DOHH2 (cell line): ENCODE results near the gene GTF3C2.

Experiments
- H3F3A ChIP-seq: fragments of 200-600 bp; sonication (generic), shearing (Covaris generic); 2 replicates; pipeline ENCODE4 v1.6.0; 2016; ENCODE audit warnings: antibody characterized with exemption, mild to moderate bottlenecking; ENCODE audit not compliant: control insufficient read depth, insufficient read depth
- H3K27ac ChIP-seq: fragments of 200-600 bp; sonication (generic); 2 replicates; pipeline ENCODE4 v1.5.1; 2014; ENCODE audit warnings: low read depth, mild to moderate bottlenecking, low read length, moderate library complexity
- H3K27me3 ChIP-seq: fragments of 200-600 bp; sonication (generic); 2 replicates; pipeline ENCODE4 v1.6.1; 2014; ENCODE audit warnings: mild to moderate bottlenecking, low read length, mixed read lengths; ENCODE audit not compliant: control insufficient read depth
- H3K36me3 ChIP-seq: fragments of 200-600 bp; sonication (generic); 2 replicates; pipeline ENCODE4 v1.6.1; 2014; ENCODE audit warnings: mild to moderate bottlenecking, low read length, moderate library complexity, mixed read lengths; ENCODE audit not compliant: control insufficient read depth
- H3K4me1 ChIP-seq: fragments of 200-600 bp; sonication (generic); 2 replicates; pipeline ENCODE4 v1.6.1; 2014; ENCODE audit warnings: mild to moderate bottlenecking, low read length, mixed read lengths; ENCODE audit not compliant: control insufficient read depth
- H3K4me2 ChIP-seq: fragments of 200-600 bp; sonication (generic); 2 replicates; pipeline ENCODE4 v1.6.0; 2014; ENCODE audit warnings: mild to moderate bottlenecking, low read length, moderate library complexity
- H3K4me3 ChIP-seq: fragments of 200-600 bp; sonication (generic); 2 replicates; pipeline ENCODE4 v1.5.1; 2014; ENCODE audit warnings: mild to moderate bottlenecking, low read length, mixed read lengths
- H3K79me2 ChIP-seq: fragments of 200-600 bp; sonication (generic); 2 replicates; pipeline ENCODE4 v1.6.1; 2014; ENCODE audit warnings: mild to moderate bottlenecking, low read length, mixed read lengths; ENCODE audit not compliant: control insufficient read depth
- H3K9me2 ChIP-seq: fragments of 200-600 bp; sonication (generic); replicated peaks from 2 replicates; pipeline ENCODE4 v1.6.1; 2014; ENCODE audit warnings: mild to moderate bottlenecking, low read length, mixed read lengths; ENCODE audit not compliant: control insufficient read depth
- H3K9me3 ChIP-seq: fragments of 200-600 bp; sonication (generic); 2 replicates; pipeline ENCODE4 v1.6.1; 2014; ENCODE audit warnings: antibody characterized with exemption, low read length, mixed read lengths; ENCODE audit not compliant: control insufficient read depth, insufficient read depth
- H4K20me1 ChIP-seq: fragments of 200-600 bp; sonication (generic); 2 replicates; pipeline ENCODE4 v1.6.0; 2014; ENCODE audit warnings: low read depth, mild to moderate bottlenecking, antibody characterized with exemption, low read length, moderate library complexity; ENCODE audit not compliant: control insufficient read depth, insufficient read depth
- EZH2phosphoT487 ChIP-seq: fragments of 200-600 bp; sonication (generic); IDR thresholded peaks from 2 replicates; pipeline ENCODE4 v1.6.1; 2017; ENCODE audit warnings: borderline replicate concordance, mild to moderate bottlenecking, antibody characterized with exemption, low read length, moderate library complexity, mixed read lengths
- TF ChIP-seq, protein P1 (sequence below): fragments of 200-600 bp; sonication (generic); IDR thresholded peaks from one replicate; pipeline ENCODE4 v1.5.1; 2014; ENCODE audit warnings: antibody characterized with exemption, mild to moderate bottlenecking, low read depth, low read length; ENCODE audit not compliant: poor library complexity, severe bottlenecking

Gene GTF3C2

DNA sequence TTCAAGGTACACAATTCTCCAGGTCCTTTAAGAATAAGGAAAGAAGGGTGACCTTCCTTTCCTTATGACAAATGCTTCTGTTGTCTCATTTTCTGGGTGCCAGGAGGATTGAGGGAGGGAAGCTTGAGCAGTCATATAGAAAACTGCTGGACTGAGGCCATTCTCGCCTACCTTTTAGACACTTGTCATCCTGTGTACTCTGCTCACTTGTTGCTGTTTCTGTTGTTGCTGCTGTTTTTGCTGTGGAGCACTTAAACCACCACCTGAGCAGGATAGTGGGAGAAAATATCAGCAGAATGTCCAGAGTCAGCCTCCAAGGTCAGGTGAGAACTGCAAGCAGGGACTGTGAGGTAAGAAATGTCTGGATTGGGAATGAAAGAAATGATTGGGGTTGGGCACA, 78.6 kb downstream of the GTF3C2 start:
- Histone ChIP-seq H3K27ac (no peak overlapping the region), H3K9me3 (no peaks in the 10 kb centered on the region), H3K4me1 (peaks cover 11% of the 10 kb centered on the region), H3K4me2 (no peak overlapping the region), H3F3A (no peaks in the 10 kb centered on the region), H3K36me3 (no peaks in the 10 kb centered on the region), H3K27me3 (no peaks in the 10 kb centered on the region), H3K4me3 (no peak overlapping the region), H3K9me2 (no peaks in the 10 kb centered on the region), H3K79me2 (no peaks in the 10 kb centered on the region), H4K20me1 (no peaks in the 10 kb centered on the region)
- no peak for TF ChIP-seq EZH2phosphoT487
- TF ChIP-seq, protein P1, sequence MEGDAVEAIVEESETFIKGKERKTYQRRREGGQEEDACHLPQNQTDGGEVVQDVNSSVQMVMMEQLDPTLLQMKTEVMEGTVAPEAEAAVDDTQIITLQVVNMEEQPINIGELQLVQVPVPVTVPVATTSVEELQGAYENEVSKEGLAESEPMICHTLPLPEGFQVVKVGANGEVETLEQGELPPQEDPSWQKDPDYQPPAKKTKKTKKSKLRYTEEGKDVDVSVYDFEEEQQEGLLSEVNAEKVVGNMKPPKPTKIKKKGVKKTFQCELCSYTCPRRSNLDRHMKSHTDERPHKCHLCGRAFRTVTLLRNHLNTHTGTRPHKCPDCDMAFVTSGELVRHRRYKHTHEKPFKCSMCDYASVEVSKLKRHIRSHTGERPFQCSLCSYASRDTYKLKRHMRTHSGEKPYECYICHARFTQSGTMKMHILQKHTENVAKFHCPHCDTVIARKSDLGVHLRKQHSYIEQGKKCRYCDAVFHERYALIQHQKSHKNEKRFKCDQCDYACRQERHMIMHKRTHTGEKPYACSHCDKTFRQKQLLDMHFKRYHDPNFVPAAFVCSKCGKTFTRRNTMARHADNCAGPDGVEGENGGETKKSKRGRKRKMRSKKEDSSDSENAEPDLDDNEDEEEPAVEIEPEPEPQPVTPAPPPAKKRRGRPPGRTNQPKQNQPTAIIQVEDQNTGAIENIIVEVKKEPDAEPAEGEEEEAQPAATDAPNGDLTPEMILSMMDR: no peak
